Measurements from ENCODE around the gene PAX6. TPM values are rescaled to one million over a fixed set of nuclear protein-coding genes. Genes with fewer than 3 reads are reported as not detected.

Gene PAX6
- total RNA-seq, 1 donor from 2014 or later, result not detected

GRCh38 chr11:31779374-31779791 is 31.7 kb downstream of the PAX6 start:
- intact Hi-C loops (cut with micrococcal nuclease), result no loop called here

GRCh38 chr11:31772412-31772811 is 38.7 kb downstream of the PAX6 start:
- no peak for DNase-seq (ENCODE audit: low spot score)
- Mint-ChIP-seq H3K9me3 (no peaks in the 10 kb centered on the region), H3K36me3 (ENCODE audit: low read depth) (no peaks in the 10 kb centered on the region), H3K4me1 (ENCODE audit: low read depth) (no peaks in the 10 kb centered on the region), H3K27ac (no peak overlapping the region), H3K27me3 (ENCODE audit: low read depth) (no peaks in the 10 kb centered on the region), H3K4me3 (ENCODE audit: low read depth) (no peak overlapping the region)
- intact Hi-C loops (cut with micrococcal nuclease), result no loop called here

More at GRCh38 chr11:31779374-31779791, 31.7 kb downstream of the PAX6 start:
- no peaks in the 10 kb centered on the region for H3K27me3 Mint-ChIP-seq (ENCODE audit: low read depth)
- H3K9me3 Mint-ChIP-seq, result no peaks in the 10 kb centered on the region
- H3K4me3 Mint-ChIP-seq (ENCODE audit: low read depth), result no peak overlapping the region
- DNase-seq (ENCODE audit: low spot score), result no peak
- no peaks in the 10 kb centered on the region for H3K36me3 Mint-ChIP-seq (ENCODE audit: low read depth)
- no peaks in the 10 kb centered on the region for H3K4me1 Mint-ChIP-seq (ENCODE audit: low read depth)
- H3K27ac Mint-ChIP-seq, result no peak overlapping the region

DNA sequence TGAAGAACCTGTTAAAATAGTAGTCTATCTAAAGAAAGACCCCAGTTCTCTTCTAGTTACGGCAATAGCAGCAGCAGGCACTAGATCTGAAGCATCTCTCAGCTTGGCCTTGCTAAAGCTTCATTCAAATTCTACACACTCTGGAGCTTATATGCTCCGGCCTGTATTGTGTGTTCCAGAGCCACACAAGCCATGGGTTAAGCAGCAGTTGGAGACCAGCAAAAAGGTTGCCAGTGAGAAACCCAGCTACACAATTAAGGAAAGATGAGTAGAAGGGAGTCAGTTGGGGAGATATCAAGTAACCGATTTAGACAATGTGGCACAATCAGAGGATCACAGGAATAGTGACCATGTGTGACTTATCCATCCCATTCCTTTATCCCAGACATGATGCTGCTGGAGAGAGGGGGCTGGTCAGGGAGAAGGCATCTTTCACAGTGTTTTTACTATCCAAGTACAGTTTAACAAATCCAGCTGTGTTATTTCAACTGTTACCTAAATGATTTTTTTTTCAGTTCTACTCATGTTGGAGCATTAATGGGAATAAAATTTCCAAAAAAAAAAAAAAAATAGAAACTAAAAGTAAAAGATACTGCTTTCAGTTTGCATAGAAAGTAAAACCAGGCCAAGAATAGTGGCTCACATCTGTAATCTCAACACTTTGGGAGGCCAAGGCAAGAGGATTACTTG is 41.0 kb downstream of the PAX6 start:
- intact Hi-C loops (cut with micrococcal nuclease), result no loop called here
- H3K4me1 Mint-ChIP-seq (ENCODE audit: low read depth), result no peaks in the 10 kb centered on the region
- H3K27ac Mint-ChIP-seq, result no peak overlapping the region
- H3K36me3 Mint-ChIP-seq (ENCODE audit: low read depth), result no peaks in the 10 kb centered on the region
- no peaks in the 10 kb centered on the region for H3K27me3 Mint-ChIP-seq (ENCODE audit: low read depth)
- no peaks in the 10 kb centered on the region for H3K9me3 Mint-ChIP-seq
- DNase-seq (ENCODE audit: low spot score), result no peak
- no peak overlapping the region for H3K4me3 Mint-ChIP-seq (ENCODE audit: low read depth)

- H3K27ac Mint-ChIP-seq, result no peak overlapping the region
- no peaks in the 10 kb centered on the region for H3K36me3 Mint-ChIP-seq (ENCODE audit: low read depth)
- no peaks in the 10 kb centered on the region for H3K27me3 Mint-ChIP-seq (ENCODE audit: low read depth)
- intact Hi-C loops (cut with micrococcal nuclease), result no loop called here
- DNase-seq (ENCODE audit: low spot score), result no peak
- no peaks in the 10 kb centered on the region for H3K4me1 Mint-ChIP-seq (ENCODE audit: low read depth)
- H3K9me3 Mint-ChIP-seq, result no peaks in the 10 kb centered on the region
- no peak overlapping the region for H3K4me3 Mint-ChIP-seq (ENCODE audit: low read depth)
These were observed 42.1 kb downstream of the PAX6 start for GRCh38 chr11:31768749-31769640.

- no peak for DNase-seq (ENCODE audit: low spot score)
- Mint-ChIP-seq H3K9me3 (no peaks in the 10 kb centered on the region), H3K27me3 (ENCODE audit: low read depth) (no peaks in the 10 kb centered on the region), H3K4me1 (ENCODE audit: low read depth) (no peaks in the 10 kb centered on the region), H3K36me3 (ENCODE audit: low read depth) (no peaks in the 10 kb centered on the region), H3K27ac (no peak overlapping the region), H3K4me3 (ENCODE audit: low read depth) (no peak overlapping the region)
- intact Hi-C loops (cut with micrococcal nuclease), result no loop called here
These were observed 43.4 kb downstream of the PAX6 start for GRCh38 chr11:31767685-31768084.

DNA sequence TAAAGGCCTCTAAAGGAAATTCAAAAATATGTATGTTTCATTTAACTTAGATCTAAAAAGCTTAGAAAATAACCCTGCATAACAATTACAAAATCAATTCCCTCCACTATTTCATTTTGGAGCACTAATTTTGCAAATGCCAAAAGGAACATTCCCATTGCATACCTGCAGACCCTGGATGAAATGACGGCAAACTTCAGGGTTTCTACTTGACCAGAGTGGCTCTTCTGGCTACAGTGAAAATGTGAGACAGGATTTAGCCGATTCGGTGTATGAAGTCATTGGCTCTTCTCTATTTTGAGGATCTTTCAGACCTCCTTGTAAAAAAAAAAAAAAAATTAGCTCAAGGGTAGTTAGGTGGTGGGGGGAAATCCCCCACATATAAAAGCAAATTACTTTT is 44.1 kb downstream of the PAX6 start:
- DNase-seq (ENCODE audit: low spot score), result no peak
- Mint-ChIP-seq H3K27ac (no peak overlapping the region), H3K4me1 (ENCODE audit: low read depth) (no peaks in the 10 kb centered on the region), H3K9me3 (no peaks in the 10 kb centered on the region), H3K36me3 (ENCODE audit: low read depth) (no peaks in the 10 kb centered on the region), H3K27me3 (ENCODE audit: low read depth) (no peaks in the 10 kb centered on the region), H3K4me3 (ENCODE audit: low read depth) (no peak overlapping the region)
- intact Hi-C loops (cut with micrococcal nuclease), result no loop called here

GRCh38 chr11:31764766-31765165 is 46.4 kb downstream of the PAX6 start:
- intact Hi-C loops (cut with micrococcal nuclease), result no loop called here
- Mint-ChIP-seq H3K27ac (no peak overlapping the region), H3K36me3 (ENCODE audit: low read depth) (no peaks in the 10 kb centered on the region), H3K27me3 (ENCODE audit: low read depth) (no peaks in the 10 kb centered on the region), H3K4me3 (ENCODE audit: low read depth) (no peak overlapping the region), H3K9me3 (no peaks in the 10 kb centered on the region), H3K4me1 (ENCODE audit: low read depth) (no peaks in the 10 kb centered on the region)
- no peak for DNase-seq (ENCODE audit: low spot score)

GRCh38 chr11:31764261-31764660 is 46.9 kb downstream of the PAX6 start:
- intact Hi-C loops (cut with micrococcal nuclease), result no loop called here

GRCh38 chr11:31763296-31763695 is 47.8 kb downstream of the PAX6 start:
- intact Hi-C loops (cut with micrococcal nuclease), result no loop called here
- Mint-ChIP-seq H3K4me1 (ENCODE audit: low read depth) (no peaks in the 10 kb centered on the region), H3K27me3 (ENCODE audit: low read depth) (no peaks in the 10 kb centered on the region), H3K27ac (no peak overlapping the region), H3K4me3 (ENCODE audit: low read depth) (no peak overlapping the region), H3K36me3 (ENCODE audit: low read depth) (no peaks in the 10 kb centered on the region), H3K9me3 (no peaks in the 10 kb centered on the region)
- DNase-seq (ENCODE audit: low spot score), result no peak

More at GRCh38 chr11:31764261-31764660, 46.9 kb downstream of the PAX6 start:
- H3K9me3 Mint-ChIP-seq, result no peaks in the 10 kb centered on the region
- DNase-seq (ENCODE audit: low spot score), result no peak
- no peaks in the 10 kb centered on the region for H3K4me1 Mint-ChIP-seq (ENCODE audit: low read depth)
- no peak overlapping the region for H3K4me3 Mint-ChIP-seq (ENCODE audit: low read depth)
- no peaks in the 10 kb centered on the region for H3K27me3 Mint-ChIP-seq (ENCODE audit: low read depth)
- no peaks in the 10 kb centered on the region for H3K36me3 Mint-ChIP-seq (ENCODE audit: low read depth)
- H3K27ac Mint-ChIP-seq, result no peak overlapping the region

DNA sequence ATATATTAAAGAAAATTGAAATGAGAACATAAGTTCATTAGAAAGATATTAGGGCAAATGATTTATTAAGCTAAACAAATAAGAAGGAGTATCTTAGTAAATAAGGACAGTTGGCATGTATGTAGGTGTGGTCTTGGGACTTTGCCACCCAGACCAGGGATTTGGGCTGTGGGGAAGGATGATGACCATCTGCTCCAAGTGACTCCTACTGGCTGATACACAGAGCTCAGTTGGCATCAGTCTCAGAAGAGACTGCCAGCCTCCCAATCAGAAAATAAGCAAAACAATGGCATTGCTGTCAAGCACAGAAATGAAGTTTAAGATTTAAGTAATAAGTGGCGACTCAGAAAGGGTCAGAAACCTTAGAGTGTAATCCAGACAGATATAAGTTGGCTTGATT is 49.5 kb downstream of the PAX6 start:
- no peak for DNase-seq (ENCODE audit: low spot score)
- no peaks in the 10 kb centered on the region for H3K27me3 Mint-ChIP-seq (ENCODE audit: low read depth)
- H3K4me1 Mint-ChIP-seq (ENCODE audit: low read depth), result no peaks in the 10 kb centered on the region
- no peaks in the 10 kb centered on the region for H3K36me3 Mint-ChIP-seq (ENCODE audit: low read depth)
- intact Hi-C loops (cut with micrococcal nuclease), result no loop called here
- H3K4me3 Mint-ChIP-seq (ENCODE audit: low read depth), result no peak overlapping the region
- no peak overlapping the region for H3K27ac Mint-ChIP-seq
- H3K9me3 Mint-ChIP-seq, result no peaks in the 10 kb centered on the region

DNA sequence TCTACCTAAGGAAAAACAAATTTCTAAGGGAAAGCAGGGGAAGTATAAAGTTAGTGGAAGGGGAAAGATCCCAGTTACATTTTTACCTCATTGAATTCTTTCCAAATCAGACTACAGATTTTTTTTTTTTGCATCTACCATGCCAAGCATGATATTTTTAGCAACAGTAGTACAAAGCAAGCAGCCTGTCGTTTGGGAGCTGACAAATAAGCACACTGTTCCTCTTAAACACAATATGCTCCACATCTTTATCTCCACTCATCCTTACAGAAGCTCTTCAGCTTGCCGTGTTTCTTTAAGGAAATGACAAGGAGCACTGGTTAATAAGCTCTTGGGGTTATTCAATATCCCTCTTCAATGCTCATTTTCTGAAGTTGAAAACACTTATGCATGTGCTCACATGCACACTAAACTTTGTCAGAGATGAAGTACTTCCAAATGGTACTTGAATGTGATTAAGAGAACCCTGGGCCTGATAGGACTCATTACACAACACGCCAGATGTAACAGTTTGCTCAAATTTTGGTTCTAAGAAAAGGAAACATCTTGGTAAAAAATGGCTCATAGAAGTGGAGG is 53.8 kb downstream of the PAX6 start:
- H3K4me3 Mint-ChIP-seq (ENCODE audit: low read depth), result no peak overlapping the region
- no peaks in the 10 kb centered on the region for H3K9me3 Mint-ChIP-seq
- no peaks in the 10 kb centered on the region for H3K4me1 Mint-ChIP-seq (ENCODE audit: low read depth)
- no peak for DNase-seq (ENCODE audit: low spot score)
- intact Hi-C loops (cut with micrococcal nuclease), result no loop called here
- H3K27ac Mint-ChIP-seq, result no peak overlapping the region
- H3K36me3 Mint-ChIP-seq (ENCODE audit: low read depth), result no peaks in the 10 kb centered on the region
- H3K27me3 Mint-ChIP-seq (ENCODE audit: low read depth), result no peaks in the 10 kb centered on the region

GRCh38 chr11:31747581-31747980 is 63.5 kb downstream of the PAX6 start:
- no peak overlapping the region for H3K27ac Mint-ChIP-seq
- no peaks in the 10 kb centered on the region for H3K27me3 Mint-ChIP-seq (ENCODE audit: low read depth)
- intact Hi-C loops (cut with micrococcal nuclease), result no loop called here
- H3K4me1 Mint-ChIP-seq (ENCODE audit: low read depth), result no peaks in the 10 kb centered on the region
- no peaks in the 10 kb centered on the region for H3K36me3 Mint-ChIP-seq (ENCODE audit: low read depth)
- no peak overlapping the region for H3K4me3 Mint-ChIP-seq (ENCODE audit: low read depth)
- DNase-seq (ENCODE audit: low spot score), result no peak
- H3K9me3 Mint-ChIP-seq, result no peaks in the 10 kb centered on the region
